ENCODE measurements around the gene COL24A1.

The COL24A1 gene

GRCh38 chr1:85683292-85684025, 473.1 kb downstream of the COL24A1 start:
- ATAC-seq (no peak), DNase-seq (no peak)

GRCh38 chr1:85681087-85681486, 475.5 kb downstream of the COL24A1 start:
- DNase-seq (no peak), ATAC-seq (no peak)

Data from stimulated activated naive CD8-positive, alpha-beta T cell treated with anti-CD3 and anti-CD28 coated beads, Interleukin-15, Interleukin-2, amounts not matched to agents 100 U/mL and 50 U/mL, for 24 hours (primary cell).